Inflammatory macrophage treated with lipopolysaccharide for 1 hour (primary cell): ENCODE results near the gene RNF214.
A peak's percentile ranks its signal among the peaks of the same experiment; 100 is the strongest.

Experiments used
- DNase-seq, 2 donors: peaks; one replicate each; pipeline ENCODE4 v3.0.0-alpha.2; 2020 to 2022

The RNF214 gene

GRCh38 chr11:117289795-117290194, 57.3 kb downstream of the RNF214 start:
- no peak for DNase-seq

- no peak for DNase-seq
Measured at GRCh38 chr11:117290809-117291396, 58.4 kb downstream of the RNF214 start, which contains the start of gene BACE1-AS. Gene BACE1-AS (plus strand): TSS chr11:117291346.

GRCh38 chr11:117292616-117293015, 60.1 kb downstream of the RNF214 start:
- no peak for DNase-seq

GRCh38 chr11:117295438-117296137, 63.1 kb downstream of the RNF214 start:
- DNase-seq, result no peak

- DNase-seq, result no peak
Measured at GRCh38 chr11:117296881-117297280, 64.4 kb downstream of the RNF214 start.

- DNase-seq, result no peak
Measured at GRCh38 chr11:117298195-117298594, 65.7 kb downstream of the RNF214 start.

- no peak for DNase-seq
Measured at GRCh38 chr11:117299351-117300282, 67.1 kb downstream of the RNF214 start.

- no peak for DNase-seq
Measured at GRCh38 chr11:117300283-117300663, 67.8 kb downstream of the RNF214 start.

- DNase-seq, result no peak
Measured at GRCh38 chr11:117300773-117301172, 68.3 kb downstream of the RNF214 start.

- DNase-seq, result no peak
Measured at GRCh38 chr11:117302228-117302627, 69.8 kb downstream of the RNF214 start.

GRCh38 chr11:117303101-117303500, 70.6 kb downstream of the RNF214 start:
- no peak for DNase-seq

- peak; percentile 38 to 41 for DNase-seq
Measured at GRCh38 chr11:117303646-117304315, 71.3 kb downstream of the RNF214 start.

- DNase-seq, result no peak
Measured at GRCh38 chr11:117305145-117305544, 72.7 kb downstream of the RNF214 start.

- DNase-seq, result no peak
Measured at GRCh38 chr11:117309310-117309709, 76.8 kb downstream of the RNF214 start.

GRCh38 chr11:117313091-117313490, 80.6 kb downstream of the RNF214 start:
- DNase-seq, result peak; percentile 43 to 51

- DNase-seq, result peak in 1 of 2 donors; percentile 4
Measured at GRCh38 chr11:117313828-117314768, 81.6 kb downstream of the RNF214 start.

GRCh38 chr11:117314840-117315239, 82.4 kb downstream of the RNF214 start:
- peak in 1 of 2 donors; percentile 3 for DNase-seq

GRCh38 chr11:117315285-117316196, 83.1 kb downstream of the RNF214 start:
- no peak for DNase-seq

- DNase-seq, result peak; percentile 49 to 50
Measured at GRCh38 chr11:117316197-117316961, 83.9 kb downstream of the RNF214 start, which contains the start of gene BACE1. Gene BACE1 (minus strand): TSS chr11:117316256. CDS start chr11:117315795, 461 bp downstream.

GRCh38 chr11:117318738-117319137, 86.3 kb downstream of the RNF214 start:
- DNase-seq, result no peak
